HUES48 (cell line): ENCODE data around the gene NUFIP1.
A peak's percentile ranks its signal among the peaks of the same experiment; 100 is the strongest.
"Not testable (repeated sequence)": the region's sequence is repeated elsewhere in the genome, so short reads cannot be mapped to it uniquely, and the experiment has no call there.

ENCODE experiments used
- H3K27ac ChIP-seq: one replicate; pipeline ENCODE4 v1.7.0; 2013; ENCODE audit warnings: low read depth, low read length, inconsistent platforms
- H3K27me3 ChIP-seq: 2 replicates; pipeline ENCODE4 v1.6.1; 2013; ENCODE audit warnings: mild to moderate bottlenecking, low read length; ENCODE audit not compliant: control insufficient read depth, insufficient read depth
- H3K36me3 ChIP-seq: 2 replicates; pipeline ENCODE4 v1.6.1; 2013; ENCODE audit warnings: low read length; ENCODE audit not compliant: control insufficient read depth, insufficient read depth
- H3K4me1 ChIP-seq: 2 replicates; pipeline ENCODE4 v1.6.1; 2013; ENCODE audit warnings: mild to moderate bottlenecking, low read length; ENCODE audit not compliant: control insufficient read depth, insufficient read depth
- H3K4me3 ChIP-seq: 2 replicates; pipeline ENCODE4 v1.5.1; 2013; ENCODE audit warnings: mild to moderate bottlenecking, low read depth, low read length
- H3K9ac ChIP-seq: 2 replicates; pipeline ENCODE4 v1.6.1; 2013; ENCODE audit warnings: mild to moderate bottlenecking, low read depth, low read length, moderate library complexity
- H3K9me3 ChIP-seq: 2 replicates; pipeline ENCODE4 v1.6.1; 2013; ENCODE audit warnings: low read length; ENCODE audit not compliant: control insufficient read depth, insufficient read depth

Gene NUFIP1

GRCh38 chr13:44903574-44903985, 85.7 kb downstream of the NUFIP1 start:
- Histone ChIP-seq H3K27me3 (no peaks in the 10 kb centered on the region), H3K9ac (no peak overlapping the region), H3K9me3 (no peaks in the 10 kb centered on the region), H3K4me1 (peaks cover 7% of the 10 kb centered on the region; the same call in 1 of the 2 replicates), H3K36me3 (no peaks in the 10 kb centered on the region), H3K27ac (no peak overlapping the region), H3K4me3 (no peak overlapping the region)

- H3K9me3 ChIP-seq, result no peaks in the 10 kb centered on the region
- H3K27ac ChIP-seq, result no peak overlapping the region
- H3K4me1 ChIP-seq, result peaks cover 7% of the 10 kb centered on the region; the same call in 1 of the 2 replicates
- H3K36me3 ChIP-seq, result no peaks in the 10 kb centered on the region
- no peaks in the 10 kb centered on the region for H3K27me3 ChIP-seq
- no peak overlapping the region for H3K4me3 ChIP-seq
- no peak overlapping the region for H3K9ac ChIP-seq
Measured at GRCh38 chr13:44902738-44903137, 86.5 kb downstream of the NUFIP1 start.

GRCh38 chr13:44899967-44900366, 89.3 kb downstream of the NUFIP1 start:
- H3K9ac ChIP-seq, result no peak overlapping the region
- H3K4me3 ChIP-seq, result no peak overlapping the region
- no peak overlapping the region for H3K27ac ChIP-seq
- H3K27me3 ChIP-seq, result no peaks in the 10 kb centered on the region
- H3K9me3 ChIP-seq, result no peaks in the 10 kb centered on the region
- H3K4me1 ChIP-seq, result no peaks in the 10 kb centered on the region
- H3K36me3 ChIP-seq, result no peaks in the 10 kb centered on the region

GRCh38 chr13:44898308-44898707, 91.0 kb downstream of the NUFIP1 start:
- not testable (repeated sequence) for H3K9me3 ChIP-seq, H3K27me3 ChIP-seq, H3K4me3 ChIP-seq, H3K4me1 ChIP-seq, H3K9ac ChIP-seq, H3K36me3 ChIP-seq, H3K27ac ChIP-seq

GRCh38 chr13:44895953-44896335, 93.3 kb downstream of the NUFIP1 start:
- no peak overlapping the region for H3K9ac ChIP-seq

GRCh38 chr13:44895264-44895952, 93.9 kb downstream of the NUFIP1 start:
- Histone ChIP-seq H3K36me3 (no peaks in the 10 kb centered on the region), H3K27me3 (no peaks in the 10 kb centered on the region), H3K4me1 (no peaks in the 10 kb centered on the region), H3K9ac (no peak overlapping the region), H3K27ac (no peak overlapping the region), H3K9me3 (no peaks in the 10 kb centered on the region), H3K4me3 (no peak overlapping the region)

More at GRCh38 chr13:44895953-44896335, 93.3 kb downstream of the NUFIP1 start:
- no peaks in the 10 kb centered on the region for H3K36me3 ChIP-seq
- H3K9me3 ChIP-seq, result no peaks in the 10 kb centered on the region
- no peak overlapping the region for H3K27ac ChIP-seq
- no peak overlapping the region for H3K4me3 ChIP-seq
- H3K27me3 ChIP-seq, result no peaks in the 10 kb centered on the region
- H3K4me1 ChIP-seq, result no peaks in the 10 kb centered on the region

- no peaks in the 10 kb centered on the region for H3K4me1 ChIP-seq
- no peak overlapping the region for H3K4me3 ChIP-seq
- no peaks in the 10 kb centered on the region for H3K36me3 ChIP-seq
- H3K27me3 ChIP-seq, result no peaks in the 10 kb centered on the region
- no peak overlapping the region for H3K9ac ChIP-seq
- H3K9me3 ChIP-seq, result no peaks in the 10 kb centered on the region
- H3K27ac ChIP-seq, result peak overlapping the region; percentile 35
Measured at GRCh38 chr13:44894001-44894770, 95.1 kb downstream of the NUFIP1 start.
